HCT116 (cell line): ENCODE results near the gene FGG. TPM values are rescaled to one million over a fixed set of nuclear protein-coding genes. Genes with fewer than 3 reads are reported as not detected.

Experiments used
- ATAC-seq: fragments of 200-7000 bp; cut with Tn5 transposase; 2 replicates; pipeline ENCODE4 v1.9.1; 2020; ENCODE audit warnings: mild to moderate bottlenecking, moderate library complexity
- BruUV-seq: library from RNA; stranded (reverse); fragments of 400-500 nt; replicated peaks from 2 replicates; lab custom pipeline; 2021; lab: Mats Ljungman, UMichigan
- CTCF ChIA-PET: fragments of 300-600 bp; sonication (Branson Sonifier 250); formaldehyde crosslinking; loops from one replicate; lab custom pipeline; 2021; ENCODE audit warnings: antibody characterized with exemption; lab: Charles Lee
- POLR2A ChIA-PET: fragments of 300-600, 350-600 bp; sonication (Branson Sonifier 250); formaldehyde crosslinking; loops from one replicate; lab custom pipeline; 2021; ENCODE audit warnings: antibody characterized with exemption; lab: Charles Lee
- RAD21 ChIA-PET, 2 experiments: fragments of 300-600 bp; sonication (Branson Sonifier 250); formaldehyde crosslinking; loops; one replicate each; lab custom pipeline; 2023; ENCODE audit warnings: low total read pairs in 2 of 2; ENCODE audit not compliant: uncharacterized antibody in 2 of 2, unreplicated experiment in 2 of 2, low non-redundant PET in 1 of 2; lab: Charles Lee
- DNase-seq: peaks from one replicate; pipeline ENCODE4 v3.0.0-alpha.2; 2010; ENCODE audit warnings: low read depth, low spot score
- H2AFZ ChIP-seq: fragments of 200-600 bp; shearing (Covaris generic), sonication (generic); 2 replicates; pipeline ENCODE4 v1.6.1; 2017; ENCODE audit warnings: low read depth, mixed run types, mixed read lengths, antibody characterized with exemption, low read length; ENCODE audit not compliant: poor library complexity, severe bottlenecking
- H3K27ac ChIP-seq: 2 replicates; pipeline ENCODE4 v1.5.1; 2012; ENCODE audit warnings: low read depth, low read length
- H3K27me3 ChIP-seq: fragments of 200-600 bp; sonication (generic); 2 replicates; pipeline ENCODE4 v1.6.1; 2016; ENCODE audit warnings: mixed run types, low read length, mixed read lengths; ENCODE audit not compliant: insufficient read depth
- H3K36me3 ChIP-seq, 2 experiments: fragments of 200-500 bp in 1 of 2; fragments of 200-600 bp in 1 of 2; sonication (Bioruptor generic) in 1 of 2; sonication (generic) in 1 of 2; 2 replicates each; pipeline versions ENCODE4 v1.5.1 to v1.6.1; 2014 to 2016; ENCODE audit warnings: low read length in 2 of 2, inconsistent platforms in 1 of 2, mixed read lengths in 1 of 2, mixed run types in 1 of 2; ENCODE audit not compliant: insufficient read depth in 2 of 2, control insufficient read depth in 1 of 2
- H3K4me1 ChIP-seq, 2 experiments: fragments of 200-600 bp in 1 of 2; sonication (generic) in 1 of 2; 2 replicates each; pipeline versions ENCODE4 v1.5.1 to v1.6.1; 2012 to 2017; ENCODE audit warnings: low read length in 2 of 2, inconsistent platforms in 1 of 2, mild to moderate bottlenecking in 1 of 2, mixed read lengths in 1 of 2, mixed run types in 1 of 2, moderate library complexity in 1 of 2; ENCODE audit not compliant: insufficient read depth in 2 of 2, control insufficient read depth in 1 of 2
- H3K4me2 ChIP-seq: fragments of 200-600 bp; sonication (generic); 2 replicates; pipeline ENCODE4 v1.6.1; 2017; ENCODE audit warnings: mixed run types, low read length, mixed read lengths
- H3K4me3 ChIP-seq, 2 experiments: fragments of 200-600 bp in 1 of 2; sonication (generic) in 1 of 2; replicated peaks in 1 of 2; 2 replicates each; pipeline ENCODE4 v1.5.1; 2011 to 2016; ENCODE audit warnings: low read length in 2 of 2, control low read depth in 1 of 2, low read depth in 1 of 2, mild to moderate bottlenecking in 1 of 2, mixed read lengths in 1 of 2, mixed run types in 1 of 2
- H3K79me2 ChIP-seq: fragments of 200-600 bp; sonication (generic); 2 replicates; pipeline ENCODE4 v1.6.1; 2017; ENCODE audit warnings: mild to moderate bottlenecking, mixed run types, low read length, moderate library complexity, mixed read lengths; ENCODE audit not compliant: insufficient read depth
- H3K9ac ChIP-seq: fragments of 200-600 bp; sonication (generic); 2 replicates; pipeline ENCODE4 v1.6.1; 2016; ENCODE audit warnings: low read length, mixed read lengths
- H3K9me2 ChIP-seq: fragments of 200-600 bp; sonication (generic), shearing (Covaris generic); 2 replicates; pipeline ENCODE4 v1.6.1; 2017; ENCODE audit warnings: mixed run types, mild to moderate bottlenecking, moderate library complexity; ENCODE audit not compliant: insufficient read depth
- H3K9me3 ChIP-seq, 2 experiments: fragments of 200-500 bp in 1 of 2; fragments of 200-600 bp in 1 of 2; sonication (Bioruptor generic) in 1 of 2; sonication (generic) in 1 of 2; 2 replicates each; pipeline ENCODE4 v1.6.1; 2014 to 2017; ENCODE audit warnings: low read length in 2 of 2, mixed read lengths in 2 of 2, inconsistent platforms in 1 of 2, low read depth in 1 of 2, mild to moderate bottlenecking in 1 of 2, mixed run types in 1 of 2, moderate library complexity in 1 of 2; ENCODE audit not compliant: control insufficient read depth in 1 of 2, insufficient read depth in 1 of 2
- H4K20me1 ChIP-seq: fragments of 200-600 bp; sonication (generic), shearing (Covaris generic); 2 replicates; pipeline ENCODE4 v1.6.1; 2017; ENCODE audit warnings: mixed run types, mild to moderate bottlenecking, moderate library complexity; ENCODE audit not compliant: insufficient read depth
- CBX3 ChIP-seq: IDR thresholded peaks from 2 replicates; pipeline ENCODE4 v1.6.1; 2012; ENCODE audit warnings: low read depth
- CTCF ChIP-seq, 3 experiments: fragments of 200-600 bp in 1 of 3; sonication (generic) in 1 of 3; IDR thresholded peaks in 2 of 3; conservative IDR thresholded peaks in 1 of 3; 2 replicates each; pipeline ENCODE4 v1.5.1; 2012 to 2017; ENCODE audit warnings: low read depth in 2 of 3, low read length in 2 of 3, antibody characterized with exemption in 1 of 3, borderline replicate concordance in 1 of 3, control low read depth in 1 of 3, mild to moderate bottlenecking in 1 of 3, mixed read lengths in 1 of 3, mixed run types in 1 of 3, moderate library complexity in 1 of 3; ENCODE audit not compliant: insufficient read depth in 1 of 3
- EGR1 ChIP-seq: IDR thresholded peaks from 2 replicates; pipeline ENCODE4 v1.6.1; 2012; ENCODE audit warnings: low read depth
- ELF1 ChIP-seq: IDR thresholded peaks from 2 replicates; pipeline ENCODE4 v1.6.1; 2012; ENCODE audit warnings: low read depth, borderline replicate concordance
- EZH2phosphoT487 ChIP-seq: fragments of 200-600 bp; IDR thresholded peaks from 2 replicates; pipeline ENCODE4 v1.6.1; 2018; ENCODE audit warnings: antibody characterized with exemption, borderline replicate concordance
- FOSL1 ChIP-seq: IDR thresholded peaks from 2 replicates; pipeline ENCODE4 v1.6.1; 2012; ENCODE audit warnings: low read depth
- JUND ChIP-seq: IDR thresholded peaks from 2 replicates; pipeline ENCODE4 v1.6.1; 2012
- POLR2A ChIP-seq: IDR thresholded peaks from 2 replicates; pipeline ENCODE4 v1.7.0; 2011; ENCODE audit warnings: borderline replicate concordance; ENCODE audit not compliant: insufficient read depth, insufficient read length; ENCODE audit errors: extremely low read depth
- POLR2AphosphoS5 ChIP-seq: IDR thresholded peaks from 2 replicates; pipeline ENCODE4 v1.6.1; 2011; ENCODE audit warnings: mild to moderate bottlenecking, low read depth, low read length, moderate library complexity
- RAD21 ChIP-seq: IDR thresholded peaks from 2 replicates; pipeline ENCODE4 v1.6.1; 2012; ENCODE audit warnings: low read depth, mild to moderate bottlenecking
- REST ChIP-seq: IDR thresholded peaks from 2 replicates; pipeline ENCODE4 v1.6.1; 2012; ENCODE audit warnings: low read depth
- SIN3A ChIP-seq: IDR thresholded peaks from 2 replicates; pipeline ENCODE4 v1.6.1; 2012; ENCODE audit warnings: low read depth
- SP1 ChIP-seq: IDR thresholded peaks from 2 replicates; pipeline ENCODE4 v1.6.1; 2012; ENCODE audit warnings: low read depth
- SRF ChIP-seq: IDR thresholded peaks from 2 replicates; pipeline ENCODE4 v1.6.1; 2012; ENCODE audit warnings: low read depth
- ZNF274 ChIP-seq: fragments of 200-500 bp; sonication (Bioruptor generic); IDR thresholded peaks from 2 replicates; pipeline ENCODE4 v1.6.1; 2014; ENCODE audit warnings: mild to moderate bottlenecking, low read depth, low read length, inconsistent platforms
- intact Hi-C: fragments of 100-400 bp; cut with micrococcal nuclease; formaldehyde crosslinking; loops from 2 replicates; pipeline ENCODE4 v1.10.0; 2022
- total RNA-seq: library from RNA; stranded (reverse); gene quantifications from one replicate; pipeline ENCODE4 v1.2.1, GENCODE V29; 2021; ENCODE audit not compliant: unreplicated experiment

The FGG gene
- total RNA-seq, 1 experiment from 2014 or later: 2.7 TPM

GRCh38 chr4:154584259-154584658 is 28.2 kb downstream of the FGG start:
- H2AFZ ChIP-seq: no peak overlapping the region
- ChIA-PET RAD21 (no interaction called here), CTCF (no interaction called here), POLR2A (no interaction called here)
- no peaks in the 10 kb centered on the region for H3K27me3 ChIP-seq
- intact Hi-C loops: no loop called here
- ATAC-seq: no peak
- no peak overlapping the region for H3K27ac ChIP-seq
- no peak overlapping the region for H3K4me2 ChIP-seq
- TF ChIP-seq CBX3 (no peak), SP1 (no peak), REST (no peak), EGR1 (no peak), JUND (no peak), POLR2A (no peak), SIN3A (no peak), CTCF (IDR thresholded peaks at IDR 0.05 in 2 of 3, conservative IDR thresholded peaks at IDR 0.05 in 1 of 3; ENCODE audit: borderline replicate concordance in 1 of 3, insufficient read depth in 1 of 3, low read depth in 2 of 3, low read length in 2 of 3) (no peak), ELF1 (no peak), RAD21 (no peak), EZH2phosphoT487 (no peak), ZNF274 (no peak), FOSL1 (no peak), SRF (no peak), POLR2AphosphoS5 (no peak)
- H3K4me1 ChIP-seq: no peaks in the 10 kb centered on the region
- no peak for DNase-seq
- BruUV-seq: no TSS peak
- no peaks in the 10 kb centered on the region for H3K79me2 ChIP-seq
- no peak overlapping the region for H3K4me3 ChIP-seq
- H3K9me2 ChIP-seq: no peaks in the 10 kb centered on the region
- H3K9me3 ChIP-seq: no peaks in the 10 kb centered on the region
- no peaks in the 10 kb centered on the region for H3K36me3 ChIP-seq
- no peak overlapping the region for H3K9ac ChIP-seq
- H4K20me1 ChIP-seq: no peaks in the 10 kb centered on the region
